SK-N-SH (cell line): Measurements from ENCODE around the gene BEND5. TPM values are rescaled to one million over a fixed set of nuclear protein-coding genes. Genes with fewer than 3 reads are reported as not detected.

Experiments
- CTCF ChIA-PET: fragments of 300-600, 350-600 bp; formaldehyde crosslinking; extraction: SDS; loops from one replicate; lab custom pipeline; 2021; lab: Yijun Ruan, JAX
- POLR2A ChIA-PET: fragments of 350-600 bp; sonication (Branson Sonifier 250); formaldehyde crosslinking; extraction: SDS; loops from one replicate; lab custom pipeline; 2020; ENCODE audit warnings: antibody characterized with exemption, inconsistent platforms; lab: Yijun Ruan, JAX
- DNase-seq: peaks from one replicate; pipeline ENCODE4 v3.0.0; 2012
- H2AFZ ChIP-seq: fragments of 200-600 bp; sonication (generic); 2 replicates; pipeline ENCODE4 v1.8.1; 2016; ENCODE audit warnings: antibody characterized with exemption, mild to moderate bottlenecking, low read depth
- H3F3A ChIP-seq: fragments of 200-600 bp; sonication (generic); replicated peaks from 2 replicates; pipeline ENCODE3; 2016; ENCODE audit warnings: antibody characterized with exemption, mild to moderate bottlenecking; ENCODE audit not compliant: insufficient read depth
- H3K27ac ChIP-seq, 2 experiments: fragments of 200-500 bp in 1 of 2; fragments of 200-600 bp in 1 of 2; sonication (Bioruptor generic) in 1 of 2; sonication (generic), shearing (Covaris generic) in 1 of 2; 2 replicates each; pipeline versions ENCODE4 v1.5.1 to v1.6.1; 2014 to 2016; ENCODE audit warnings: low read depth in 2 of 2, inconsistent platforms in 1 of 2, low read length in 1 of 2, mild to moderate bottlenecking in 1 of 2, mixed read lengths in 1 of 2
- H3K27me3 ChIP-seq: fragments of 200-600 bp; sonication (generic), shearing (Covaris generic); 2 replicates; pipeline ENCODE4 v1.6.1; 2016; ENCODE audit warnings: mixed run types; ENCODE audit not compliant: insufficient read depth
- H3K36me3 ChIP-seq, 2 experiments: fragments of 200-500 bp in 1 of 2; fragments of 200-600 bp in 1 of 2; sonication (Bioruptor generic) in 1 of 2; sonication (generic) in 1 of 2; replicated peaks in 1 of 2; 2 replicates each; pipeline versions ENCODE3 to v1.5.1; 2014 to 2016; ENCODE audit warnings: low read length in 1 of 2, mild to moderate bottlenecking in 1 of 2; ENCODE audit not compliant: insufficient read depth in 2 of 2, control insufficient read depth in 1 of 2
- H3K4me1 ChIP-seq, 2 experiments: fragments of 200-500 bp in 1 of 2; fragments of 200-600 bp in 1 of 2; sonication (Bioruptor generic) in 1 of 2; sonication (generic), shearing (Covaris generic) in 1 of 2; 2 replicates each; pipeline versions ENCODE4 v1.5.1 to v1.6.1; 2014 to 2016; ENCODE audit warnings: low read depth in 1 of 2, low read length in 1 of 2, mixed run types in 1 of 2; ENCODE audit not compliant: insufficient read depth in 2 of 2, control insufficient read depth in 1 of 2
- H3K4me2 ChIP-seq: fragments of 200-600 bp; sonication (generic), shearing (Covaris generic); 2 replicates; pipeline ENCODE4 v1.6.1; 2017; ENCODE audit warnings: mixed run types
- H3K4me3 ChIP-seq, 2 experiments: fragments of 200-500 bp in 1 of 2; fragments of 200-600 bp in 1 of 2; sonication (Bioruptor generic) in 1 of 2; sonication (generic), shearing (Covaris generic) in 1 of 2; 2 replicates each; pipeline versions ENCODE4 v1.5.1 to v1.8.1; 2014 to 2016; ENCODE audit warnings: low read depth in 2 of 2, inconsistent platforms in 1 of 2, low read length in 1 of 2, mild to moderate bottlenecking in 1 of 2, mixed read lengths in 1 of 2, moderate library complexity in 1 of 2
- H3K79me2 ChIP-seq: fragments of 200-600 bp; sonication (generic); 2 replicates; pipeline ENCODE4 v1.8.1; 2017; ENCODE audit warnings: mild to moderate bottlenecking; ENCODE audit not compliant: insufficient read depth
- H3K9ac ChIP-seq: fragments of 200-600 bp; sonication (generic); 2 replicates; pipeline ENCODE4 v1.6.1; 2017; ENCODE audit warnings: mixed run types
- H3K9me2 ChIP-seq: fragments of 200-600 bp; sonication (generic); 2 replicates; pipeline ENCODE4 v1.6.1; 2017; ENCODE audit warnings: mixed run types
- H3K9me3 ChIP-seq: fragments of 200-600 bp; sonication (generic); 2 replicates; pipeline ENCODE4 v1.6.1; 2017; ENCODE audit warnings: mixed run types, mild to moderate bottlenecking, moderate library complexity
- H4K20me1 ChIP-seq: fragments of 200-600 bp; sonication (generic); 2 replicates; pipeline ENCODE4 v1.6.1; 2017; ENCODE audit warnings: mild to moderate bottlenecking, mixed run types; ENCODE audit not compliant: insufficient read depth
- EZH2phosphoT487 ChIP-seq: fragments of 200-600 bp; sonication (generic); IDR thresholded peaks from 2 replicates; pipeline ENCODE4 v1.6.1; 2017; ENCODE audit warnings: low read depth, mixed run types, mild to moderate bottlenecking, antibody characterized with exemption, moderate library complexity, borderline replicate concordance
- GABPA ChIP-seq: IDR thresholded peaks from 2 replicates; pipeline ENCODE4 v1.4.0; 2012; ENCODE audit warnings: low read depth, mild to moderate bottlenecking
- GATA2 ChIP-seq: sonication (generic); formaldehyde crosslinking; IDR thresholded peaks from 2 replicates; pipeline ENCODE4 v1.5.0; 2020; ENCODE audit warnings: mild to moderate bottlenecking, missing genetic modification reagents
- MAX ChIP-seq: IDR thresholded peaks from 2 replicates; pipeline ENCODE4 v1.4.0; 2012; ENCODE audit warnings: low read depth
- NFIC ChIP-seq: IDR thresholded peaks from 2 replicates; pipeline ENCODE4 v1.4.0; 2012; ENCODE audit warnings: borderline replicate concordance
- NRF1 ChIP-seq: IDR thresholded peaks from 2 replicates; pipeline ENCODE4 v1.6.1; 2012; ENCODE audit warnings: low read depth, mild to moderate bottlenecking, low read length
- RFX5 ChIP-seq: IDR thresholded peaks from 2 replicates; pipeline ENCODE4 v1.6.1; 2012; ENCODE audit warnings: mild to moderate bottlenecking, improper control_type of control experiment, low read length
- TAF1 ChIP-seq: IDR thresholded peaks from 2 replicates; pipeline ENCODE4 v1.6.1; 2012; ENCODE audit warnings: low read depth, mild to moderate bottlenecking, low read length, moderate library complexity, borderline replicate concordance
- TCF12 ChIP-seq: IDR thresholded peaks from 2 replicates; pipeline ENCODE4 v1.4.0; 2012
- TEAD4 ChIP-seq: IDR thresholded peaks from 2 replicates; pipeline ENCODE4 v1.4.0; 2012; ENCODE audit warnings: mild to moderate bottlenecking, borderline replicate concordance; ENCODE audit not compliant: insufficient read depth
- USF2 ChIP-seq: fragments of 150-350 bp; IDR thresholded peaks from 2 replicates; pipeline ENCODE4 v1.6.1; 2017; ENCODE audit warnings: antibody characterized with exemption, low read length, low read depth, borderline replicate concordance
- WGBS: methylation state at CpG from one replicate; pipeline ENCODE4 v1.1.6; 2017; ENCODE audit warnings: low lambda C conversion rate; 5-methylcytosine and 5-hydroxymethylcytosine counted together
- polyA plus RNA-seq, 3 experiments: library from polyadenylated mRNA; depleted of rRNA; stranded (reverse); fragments of >200 nt; gene quantifications; 2 replicates each; pipeline ENCODE4 v1.2.3, GENCODE V29; 2012

Gene BEND5
- polyA plus RNA-seq, 1 of the 3 experiments (the other 2 are of a cell fraction), result 5.6 TPM

- H3K27me3 ChIP-seq, result no peaks in the 10 kb centered on the region
- ChIA-PET CTCF (interaction anchor here (1.5 kb wide), 3 partner anchors 11 to 28 kb away, joined by 3 to 4 read pairs (median 4); no protein-coding TSS in a partner anchor), POLR2A (no interaction called here)
- TF ChIP-seq TEAD4, result no peak
- no peak for TF ChIP-seq NRF1
- TF ChIP-seq TAF1, result no peak
- TF ChIP-seq USF2, result no peak
- no peak for TF ChIP-seq MAX
- H3K36me3 ChIP-seq, result peaks cover 0 to 27% of the 10 kb centered on the region in 2 experiments
- no peaks in the 10 kb centered on the region for H4K20me1 ChIP-seq
- no peaks in the 10 kb centered on the region for H3K79me2 ChIP-seq
- no peak overlapping the region for H3K4me2 ChIP-seq
- no peak overlapping the region for H2AFZ ChIP-seq
- H3F3A ChIP-seq, result no peaks in the 10 kb centered on the region
- no peaks in the 10 kb centered on the region for H3K9me2 ChIP-seq
- no peak overlapping the region for H3K9ac ChIP-seq
- no peak overlapping the region for H3K27ac ChIP-seq
- 90% methylated on average over 5 of the region's 5 CpGs for WGBS
- DNase-seq, result no peak
- H3K9me3 ChIP-seq, result no peaks in the 10 kb centered on the region
- H3K4me1 ChIP-seq, result no peaks in the 10 kb centered on the region
- no peak overlapping the region for H3K4me3 ChIP-seq
Measured at GRCh38 chr1:48725341-48726046, 51.2 kb downstream of the BEND5 start.

- H3K9me2 ChIP-seq, result no peaks in the 10 kb centered on the region
- H3K9ac ChIP-seq, result no peak overlapping the region
- no peaks in the 10 kb centered on the region for H3K9me3 ChIP-seq
- no peaks in the 10 kb centered on the region for H4K20me1 ChIP-seq
- no peaks in the 10 kb centered on the region for H3K27me3 ChIP-seq
- H3K36me3 ChIP-seq, result no peaks in the 10 kb centered on the region
- no peaks in the 10 kb centered on the region for H3K79me2 ChIP-seq
- DNase-seq, result no peak
- no peaks in the 10 kb centered on the region for H3F3A ChIP-seq
- no peak overlapping the region for H3K4me3 ChIP-seq
- no peaks in the 10 kb centered on the region for H3K4me1 ChIP-seq
- POLR2A ChIA-PET, result no interaction called here
- TF ChIP-seq RFX5 (no peak), NFIC (no peak), EZH2phosphoT487 (no peak), TCF12 (no peak), GATA2 (no peak), GABPA (no peak)
- CTCF ChIA-PET, result interaction anchor here (0.6 to 3.0 kb wide), 2 partner anchors 28 to 148 kb away, joined by 3 to 11 read pairs; no protein-coding TSS in a partner anchor
- no peak overlapping the region for H3K27ac ChIP-seq
- H3K4me2 ChIP-seq, result no peak overlapping the region
- no peak overlapping the region for H2AFZ ChIP-seq
Measured at GRCh38 chr1:48720929-48721328, 55.8 kb downstream of the BEND5 start.
